Loucy (cell line): ENCODE results near the gene AMFR.

Source experiments
- H2AFZ ChIP-seq: fragments of 200-600 bp; sonication (generic); 2 replicates; pipeline ENCODE4 v1.6.0; 2016; ENCODE audit warnings: antibody characterized with exemption, mild to moderate bottlenecking, low read length, moderate library complexity
- H3F3A ChIP-seq: fragments of 200-600 bp; 2 replicates; pipeline ENCODE4 v1.6.0; 2016; ENCODE audit warnings: antibody characterized with exemption, low read depth, mild to moderate bottlenecking
- H3K27me3 ChIP-seq: fragments of 200-600 bp; sonication (generic); 2 replicates; pipeline ENCODE4 v1.6.1; 2014; ENCODE audit warnings: low read length, mild to moderate bottlenecking; ENCODE audit not compliant: insufficient read depth, poor library complexity, severe bottlenecking
- H3K36me3 ChIP-seq: fragments of 200-600 bp; sonication (generic); 2 replicates; pipeline ENCODE4 v1.6.1; 2016; ENCODE audit warnings: low read length; ENCODE audit not compliant: insufficient read depth
- H3K4me1 ChIP-seq: fragments of 200-600 bp; sonication (generic); 2 replicates; pipeline ENCODE4 v1.5.1; 2014; ENCODE audit warnings: low read length, mild to moderate bottlenecking; ENCODE audit not compliant: insufficient read depth, poor library complexity, severe bottlenecking
- H3K4me2 ChIP-seq: fragments of 200-600 bp; sonication (generic); 2 replicates; pipeline ENCODE4 v1.6.0; 2014; ENCODE audit warnings: antibody characterized with exemption, low read length, low read depth, mild to moderate bottlenecking; ENCODE audit not compliant: poor library complexity, severe bottlenecking
- H3K4me3 ChIP-seq: fragments of 200-600 bp; sonication (generic); 2 replicates; pipeline ENCODE4 v1.5.1; 2014; ENCODE audit warnings: low read length, mild to moderate bottlenecking, mixed read lengths; ENCODE audit not compliant: poor library complexity, severe bottlenecking
- H3K79me2 ChIP-seq: fragments of 200-600 bp; sonication (generic); 2 replicates; pipeline ENCODE4 v1.6.1; 2014; ENCODE audit warnings: low read length; ENCODE audit not compliant: insufficient read depth
- H3K9ac ChIP-seq: fragments of 200-600 bp; sonication (generic); 2 replicates; pipeline ENCODE4 v1.6.0; 2014; ENCODE audit warnings: mild to moderate bottlenecking, low read depth, low read length, moderate library complexity; ENCODE audit not compliant: poor library complexity, severe bottlenecking
- H3K9me2 ChIP-seq: fragments of 200-600 bp; sonication (generic); replicated peaks from 2 replicates; pipeline ENCODE4 v1.6.1; 2016; ENCODE audit warnings: low read depth, low read length, mixed read lengths
- H3K9me3 ChIP-seq: fragments of 200-600 bp; sonication (generic); 2 replicates; pipeline ENCODE4 v1.6.1; 2014; ENCODE audit warnings: mild to moderate bottlenecking, antibody characterized with exemption, low read length, low read depth; ENCODE audit not compliant: insufficient read depth
- H4K20me1 ChIP-seq: fragments of 200-600 bp; sonication (generic); 2 replicates; pipeline ENCODE4 v1.6.0; 2014; ENCODE audit warnings: antibody characterized with exemption, low read length, mild to moderate bottlenecking; ENCODE audit not compliant: insufficient read depth, poor library complexity, severe bottlenecking
- EZH2phosphoT487 ChIP-seq: fragments of 200-600 bp; IDR thresholded peaks from 2 replicates; pipeline ENCODE4 v1.6.1; 2018; ENCODE audit warnings: antibody characterized with exemption, mild to moderate bottlenecking, moderate library complexity, borderline replicate concordance
- TF ChIP-seq, protein P1 (sequence below): fragments of 200-600 bp; sonication (generic); conservative IDR thresholded peaks from 2 replicates; pipeline ENCODE4 v1.5.1; 2014; ENCODE audit warnings: mild to moderate bottlenecking, antibody characterized with exemption, low read length

The AMFR gene

DNA sequence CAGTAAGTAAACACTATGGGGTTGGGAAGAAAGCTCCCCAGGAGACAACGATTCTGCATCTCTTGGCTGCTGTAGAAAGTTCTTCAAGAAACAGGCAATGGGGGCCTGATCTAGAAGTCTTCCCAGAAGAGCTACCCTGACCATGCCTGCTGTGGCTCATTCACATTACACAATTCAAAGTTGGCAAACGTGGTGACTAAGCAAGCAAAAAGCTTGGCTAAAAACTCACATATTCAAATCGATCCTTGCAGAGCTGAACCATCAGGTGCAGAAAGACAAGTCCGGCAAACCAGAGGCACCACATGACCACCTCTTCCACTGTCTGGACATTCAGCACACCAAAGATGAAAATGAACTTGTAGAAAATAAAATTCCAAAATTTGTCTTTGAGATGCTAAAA lies 16.1 kb downstream of the AMFR start:
- no peak for TF ChIP-seq EZH2phosphoT487
- TF ChIP-seq, protein P1, sequence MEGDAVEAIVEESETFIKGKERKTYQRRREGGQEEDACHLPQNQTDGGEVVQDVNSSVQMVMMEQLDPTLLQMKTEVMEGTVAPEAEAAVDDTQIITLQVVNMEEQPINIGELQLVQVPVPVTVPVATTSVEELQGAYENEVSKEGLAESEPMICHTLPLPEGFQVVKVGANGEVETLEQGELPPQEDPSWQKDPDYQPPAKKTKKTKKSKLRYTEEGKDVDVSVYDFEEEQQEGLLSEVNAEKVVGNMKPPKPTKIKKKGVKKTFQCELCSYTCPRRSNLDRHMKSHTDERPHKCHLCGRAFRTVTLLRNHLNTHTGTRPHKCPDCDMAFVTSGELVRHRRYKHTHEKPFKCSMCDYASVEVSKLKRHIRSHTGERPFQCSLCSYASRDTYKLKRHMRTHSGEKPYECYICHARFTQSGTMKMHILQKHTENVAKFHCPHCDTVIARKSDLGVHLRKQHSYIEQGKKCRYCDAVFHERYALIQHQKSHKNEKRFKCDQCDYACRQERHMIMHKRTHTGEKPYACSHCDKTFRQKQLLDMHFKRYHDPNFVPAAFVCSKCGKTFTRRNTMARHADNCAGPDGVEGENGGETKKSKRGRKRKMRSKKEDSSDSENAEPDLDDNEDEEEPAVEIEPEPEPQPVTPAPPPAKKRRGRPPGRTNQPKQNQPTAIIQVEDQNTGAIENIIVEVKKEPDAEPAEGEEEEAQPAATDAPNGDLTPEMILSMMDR: no peak
- peaks cover 4% of the 10 kb centered on the region for H4K20me1 ChIP-seq
- no peaks in the 10 kb centered on the region for H3K9me3 ChIP-seq
- no peaks in the 10 kb centered on the region for H3K4me1 ChIP-seq
- H2AFZ ChIP-seq: no peak overlapping the region
- peaks cover 3% of the 10 kb centered on the region for H3K79me2 ChIP-seq
- no peak overlapping the region for H3K4me3 ChIP-seq
- H3F3A ChIP-seq: no peaks in the 10 kb centered on the region; the same call in 1 of the 2 replicates
- no peak overlapping the region for H3K9ac ChIP-seq
- H3K4me2 ChIP-seq: no peak overlapping the region
- H3K36me3 ChIP-seq: peaks cover 75% of the 10 kb centered on the region
- H3K27me3 ChIP-seq: no peaks in the 10 kb centered on the region
- H3K9me2 ChIP-seq: no peaks in the 10 kb centered on the region

DNA sequence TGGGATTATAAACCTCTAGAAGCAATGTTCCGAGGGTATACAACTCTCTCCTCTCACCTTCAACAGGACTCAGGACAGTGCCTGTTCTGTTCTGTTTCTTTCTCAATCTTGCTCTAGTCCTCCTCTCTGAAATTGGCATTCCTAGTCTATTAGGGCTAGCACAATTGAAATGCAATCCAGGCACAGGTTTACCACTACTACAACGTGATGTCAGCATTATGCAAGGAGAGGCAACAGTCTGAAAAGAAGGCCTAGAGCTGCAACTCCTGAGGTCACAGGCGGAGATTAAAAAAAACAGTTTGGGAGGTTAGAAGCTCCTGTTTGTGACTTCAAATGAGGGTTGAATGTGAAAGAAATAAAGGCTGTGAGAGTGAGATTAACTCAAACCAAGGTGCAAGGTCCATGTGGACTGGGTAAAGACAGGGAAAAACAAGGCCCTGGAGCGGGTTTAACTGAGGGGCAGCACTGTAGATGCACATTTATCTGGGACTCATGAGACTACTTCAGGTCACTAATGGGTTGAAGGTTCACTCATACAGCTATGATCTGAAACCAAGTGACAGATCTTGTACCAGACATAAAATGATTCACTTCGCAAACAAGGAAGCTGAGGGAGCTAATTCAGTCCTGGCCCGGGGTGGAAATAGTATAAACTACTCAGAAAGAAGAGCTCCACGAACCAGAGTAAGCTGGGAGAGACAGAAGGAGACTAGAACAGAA lies 16.8 kb downstream of the AMFR start:
- Histone ChIP-seq H2AFZ (no peak overlapping the region), H3K4me3 (no peak overlapping the region), H3F3A (no peaks in the 10 kb centered on the region; the same call in 1 of the 2 replicates), H3K9me3 (no peaks in the 10 kb centered on the region), H3K36me3 (peaks cover 77% of the 10 kb centered on the region), H3K27me3 (no peaks in the 10 kb centered on the region), H3K9me2 (no peaks in the 10 kb centered on the region), H3K9ac (no peak overlapping the region), H3K79me2 (no peaks in the 10 kb centered on the region), H3K4me1 (no peaks in the 10 kb centered on the region), H3K4me2 (no peak overlapping the region), H4K20me1 (no peaks in the 10 kb centered on the region)
- TF ChIP-seq, protein P1: no peak
- no peak for TF ChIP-seq EZH2phosphoT487

DNA sequence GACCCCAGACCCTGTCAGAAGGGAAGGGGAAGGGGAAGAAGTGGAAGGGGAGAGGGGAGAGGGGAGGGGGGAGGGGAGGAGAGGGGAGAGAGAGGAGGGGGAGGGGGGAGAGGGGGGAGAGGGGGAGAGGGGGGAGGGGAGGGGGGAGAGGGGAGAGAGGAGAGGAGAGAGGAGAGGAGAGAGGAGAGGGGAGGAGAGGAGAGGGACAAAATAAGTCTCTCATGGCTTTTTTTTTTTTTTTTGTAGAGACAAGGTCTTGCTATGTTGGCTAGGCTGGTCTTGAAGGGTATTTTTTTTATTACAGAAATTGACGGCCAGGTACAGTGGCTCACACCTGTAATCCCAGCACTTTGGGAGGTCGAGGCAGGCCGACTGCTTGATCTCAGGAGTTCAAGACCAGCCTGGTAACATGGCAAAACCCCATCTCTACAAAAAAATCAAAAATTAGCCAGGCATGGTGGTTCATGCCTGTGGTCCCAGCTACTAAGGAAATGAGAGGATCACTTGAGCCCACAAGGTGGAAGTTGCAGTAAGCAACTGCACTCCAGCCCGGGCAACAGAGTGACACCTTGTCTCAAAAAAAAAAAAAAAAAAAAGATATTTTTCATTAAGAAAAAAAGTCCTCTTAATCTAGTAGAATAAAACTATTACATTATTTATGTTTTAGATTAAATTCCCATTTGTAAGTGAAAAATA lies 19.2 kb downstream of the AMFR start:
- Histone ChIP-seq H3F3A (no peaks in the 10 kb centered on the region; the same call in 1 of the 2 replicates), H3K9me2 (no peaks in the 10 kb centered on the region), H3K4me2 (no peak overlapping the region), H4K20me1 (no peaks in the 10 kb centered on the region), H2AFZ (no peak overlapping the region), H3K4me1 (no peaks in the 10 kb centered on the region), H3K4me3 (no peak overlapping the region), H3K27me3 (no peaks in the 10 kb centered on the region), H3K9ac (no peak overlapping the region), H3K36me3 (peaks cover 75% of the 10 kb centered on the region), H3K79me2 (no peaks in the 10 kb centered on the region), H3K9me3 (no peaks in the 10 kb centered on the region)
- TF ChIP-seq EZH2phosphoT487: no peak
- TF ChIP-seq, protein P1: no peak
